ENCODE measurements around the gene EFNB3. TPM values are rescaled to one million over a fixed set of nuclear protein-coding genes. Genes with fewer than 3 reads are reported as not detected.

The EFNB3 gene
- total and polyA plus RNA-seq, 2 of the 8 experiments (the other 6 are each of a cell fraction or from before 2014, with no cell fraction given) = 15.0 to 27.3 TPM

DNA sequence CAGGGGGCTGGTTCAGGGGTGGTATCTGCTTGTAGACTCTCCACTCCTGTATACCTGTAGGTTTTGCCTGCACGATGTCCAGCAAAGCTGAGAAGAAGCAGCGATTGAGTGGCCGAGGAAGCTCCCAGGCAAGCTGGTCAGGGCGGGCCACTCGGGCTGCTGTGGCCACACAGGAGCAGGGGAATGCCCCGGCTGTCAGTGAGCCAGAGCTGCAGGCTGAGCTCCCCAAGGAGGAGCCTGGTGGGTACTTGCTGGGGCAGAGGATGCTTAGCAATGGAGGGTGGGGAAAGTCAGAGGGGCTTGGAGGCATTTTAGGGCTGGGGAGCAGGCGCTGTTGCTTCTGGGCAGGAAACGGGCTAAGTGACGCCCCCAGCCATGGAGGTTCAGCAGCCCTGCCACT lies 14.7 kb downstream of the EFNB3 start (continued):
- TF ChIP-seq NRF1 (IDR thresholded peaks at IDR 0.05; ENCODE audit: low read depth, low read length) (no peak), SAP30 (IDR thresholded peaks at IDR 0.05; ENCODE audit: insufficient read depth, insufficient replicate concordance, low read length) (no peak), HDAC6 (IDR thresholded peaks at IDR 0.05; ENCODE audit: low read depth, low read length) (no peak)
- TF ChIP-seq, protein P1, sequence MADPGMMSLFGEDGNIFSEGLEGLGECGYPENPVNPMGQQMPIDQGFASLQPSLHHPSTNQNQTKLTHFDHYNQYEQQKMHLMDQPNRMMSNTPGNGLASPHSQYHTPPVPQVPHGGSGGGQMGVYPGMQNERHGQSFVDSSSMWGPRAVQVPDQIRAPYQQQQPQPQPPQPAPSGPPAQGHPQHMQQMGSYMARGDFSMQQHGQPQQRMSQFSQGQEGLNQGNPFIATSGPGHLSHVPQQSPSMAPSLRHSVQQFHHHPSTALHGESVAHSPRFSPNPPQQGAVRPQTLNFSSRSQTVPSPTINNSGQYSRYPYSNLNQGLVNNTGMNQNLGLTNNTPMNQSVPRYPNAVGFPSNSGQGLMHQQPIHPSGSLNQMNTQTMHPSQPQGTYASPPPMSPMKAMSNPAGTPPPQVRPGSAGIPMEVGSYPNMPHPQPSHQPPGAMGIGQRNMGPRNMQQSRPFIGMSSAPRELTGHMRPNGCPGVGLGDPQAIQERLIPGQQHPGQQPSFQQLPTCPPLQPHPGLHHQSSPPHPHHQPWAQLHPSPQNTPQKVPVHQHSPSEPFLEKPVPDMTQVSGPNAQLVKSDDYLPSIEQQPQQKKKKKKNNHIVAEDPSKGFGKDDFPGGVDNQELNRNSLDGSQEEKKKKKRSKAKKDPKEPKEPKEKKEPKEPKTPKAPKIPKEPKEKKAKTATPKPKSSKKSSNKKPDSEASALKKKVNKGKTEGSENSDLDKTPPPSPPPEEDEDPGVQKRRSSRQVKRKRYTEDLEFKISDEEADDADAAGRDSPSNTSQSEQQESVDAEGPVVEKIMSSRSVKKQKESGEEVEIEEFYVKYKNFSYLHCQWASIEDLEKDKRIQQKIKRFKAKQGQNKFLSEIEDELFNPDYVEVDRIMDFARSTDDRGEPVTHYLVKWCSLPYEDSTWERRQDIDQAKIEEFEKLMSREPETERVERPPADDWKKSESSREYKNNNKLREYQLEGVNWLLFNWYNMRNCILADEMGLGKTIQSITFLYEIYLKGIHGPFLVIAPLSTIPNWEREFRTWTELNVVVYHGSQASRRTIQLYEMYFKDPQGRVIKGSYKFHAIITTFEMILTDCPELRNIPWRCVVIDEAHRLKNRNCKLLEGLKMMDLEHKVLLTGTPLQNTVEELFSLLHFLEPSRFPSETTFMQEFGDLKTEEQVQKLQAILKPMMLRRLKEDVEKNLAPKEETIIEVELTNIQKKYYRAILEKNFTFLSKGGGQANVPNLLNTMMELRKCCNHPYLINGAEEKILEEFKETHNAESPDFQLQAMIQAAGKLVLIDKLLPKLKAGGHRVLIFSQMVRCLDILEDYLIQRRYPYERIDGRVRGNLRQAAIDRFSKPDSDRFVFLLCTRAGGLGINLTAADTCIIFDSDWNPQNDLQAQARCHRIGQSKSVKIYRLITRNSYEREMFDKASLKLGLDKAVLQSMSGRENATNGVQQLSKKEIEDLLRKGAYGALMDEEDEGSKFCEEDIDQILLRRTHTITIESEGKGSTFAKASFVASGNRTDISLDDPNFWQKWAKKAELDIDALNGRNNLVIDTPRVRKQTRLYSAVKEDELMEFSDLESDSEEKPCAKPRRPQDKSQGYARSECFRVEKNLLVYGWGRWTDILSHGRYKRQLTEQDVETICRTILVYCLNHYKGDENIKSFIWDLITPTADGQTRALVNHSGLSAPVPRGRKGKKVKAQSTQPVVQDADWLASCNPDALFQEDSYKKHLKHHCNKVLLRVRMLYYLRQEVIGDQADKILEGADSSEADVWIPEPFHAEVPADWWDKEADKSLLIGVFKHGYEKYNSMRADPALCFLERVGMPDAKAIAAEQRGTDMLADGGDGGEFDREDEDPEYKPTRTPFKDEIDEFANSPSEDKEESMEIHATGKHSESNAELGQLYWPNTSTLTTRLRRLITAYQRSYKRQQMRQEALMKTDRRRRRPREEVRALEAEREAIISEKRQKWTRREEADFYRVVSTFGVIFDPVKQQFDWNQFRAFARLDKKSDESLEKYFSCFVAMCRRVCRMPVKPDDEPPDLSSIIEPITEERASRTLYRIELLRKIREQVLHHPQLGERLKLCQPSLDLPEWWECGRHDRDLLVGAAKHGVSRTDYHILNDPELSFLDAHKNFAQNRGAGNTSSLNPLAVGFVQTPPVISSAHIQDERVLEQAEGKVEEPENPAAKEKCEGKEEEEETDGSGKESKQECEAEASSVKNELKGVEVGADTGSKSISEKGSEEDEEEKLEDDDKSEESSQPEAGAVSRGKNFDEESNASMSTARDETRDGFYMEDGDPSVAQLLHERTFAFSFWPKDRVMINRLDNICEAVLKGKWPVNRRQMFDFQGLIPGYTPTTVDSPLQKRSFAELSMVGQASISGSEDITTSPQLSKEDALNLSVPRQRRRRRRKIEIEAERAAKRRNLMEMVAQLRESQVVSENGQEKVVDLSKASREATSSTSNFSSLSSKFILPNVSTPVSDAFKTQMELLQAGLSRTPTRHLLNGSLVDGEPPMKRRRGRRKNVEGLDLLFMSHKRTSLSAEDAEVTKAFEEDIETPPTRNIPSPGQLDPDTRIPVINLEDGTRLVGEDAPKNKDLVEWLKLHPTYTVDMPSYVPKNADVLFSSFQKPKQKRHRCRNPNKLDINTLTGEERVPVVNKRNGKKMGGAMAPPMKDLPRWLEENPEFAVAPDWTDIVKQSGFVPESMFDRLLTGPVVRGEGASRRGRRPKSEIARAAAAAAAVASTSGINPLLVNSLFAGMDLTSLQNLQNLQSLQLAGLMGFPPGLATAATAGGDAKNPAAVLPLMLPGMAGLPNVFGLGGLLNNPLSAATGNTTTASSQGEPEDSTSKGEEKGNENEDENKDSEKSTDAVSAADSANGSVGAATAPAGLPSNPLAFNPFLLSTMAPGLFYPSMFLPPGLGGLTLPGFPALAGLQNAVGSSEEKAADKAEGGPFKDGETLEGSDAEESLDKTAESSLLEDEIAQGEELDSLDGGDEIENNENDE (IDR thresholded peaks at IDR 0.05; ENCODE audit: insufficient replicate concordance, low read length) = no peak

All from H1 (cell line).